ENCODE measurements around the gene GDI2. TPM values are rescaled to one million over a fixed set of nuclear protein-coding genes. Genes with fewer than 3 reads are reported as not detected.

GDI2 gene
- total and polyA plus RNA-seq, 2 of the 13 experiments (the other 11 are each of a cell fraction or from before 2014, with no cell fraction given): 153 to 477 TPM

DNA sequence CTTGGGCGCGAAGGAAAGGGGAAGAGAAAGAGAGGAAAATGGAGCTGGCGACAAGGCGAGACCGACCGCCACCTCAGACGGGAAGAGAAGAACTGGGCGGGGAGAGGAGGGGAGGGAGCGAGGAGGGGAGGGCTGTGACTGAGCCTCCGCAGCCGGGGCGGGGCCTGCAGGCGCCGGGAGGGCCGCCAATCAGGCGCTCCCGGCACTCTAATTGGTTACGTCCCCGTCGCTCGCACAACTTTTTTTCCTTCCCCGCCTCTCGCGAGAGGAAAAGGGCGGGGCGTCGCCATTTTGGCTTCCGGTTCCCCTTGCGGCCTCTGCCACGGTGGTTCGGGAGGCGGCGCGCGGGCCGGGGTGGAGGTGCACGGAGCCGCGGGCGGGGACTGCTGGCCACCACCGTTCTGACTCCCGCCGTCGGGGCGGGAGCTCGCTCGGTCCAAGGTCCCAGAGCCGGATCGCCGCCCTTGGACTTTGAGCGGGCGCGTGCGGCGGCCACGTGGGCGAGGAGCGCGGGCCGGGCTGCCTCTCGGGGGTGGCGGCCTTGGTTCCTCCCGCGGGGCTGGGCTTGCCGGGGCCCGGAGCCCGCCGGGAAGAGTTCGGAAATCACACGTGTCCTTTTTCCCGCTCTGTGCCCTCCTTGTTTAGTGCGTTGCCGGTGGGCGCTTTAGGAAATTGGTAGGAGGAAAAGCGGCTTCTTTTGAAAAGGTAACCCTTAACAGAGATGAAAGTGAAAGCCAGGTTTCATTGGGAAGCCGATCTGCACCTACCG lies at the start of gene GDI2 (continued):
- TF ChIP-seq, protein P1, sequence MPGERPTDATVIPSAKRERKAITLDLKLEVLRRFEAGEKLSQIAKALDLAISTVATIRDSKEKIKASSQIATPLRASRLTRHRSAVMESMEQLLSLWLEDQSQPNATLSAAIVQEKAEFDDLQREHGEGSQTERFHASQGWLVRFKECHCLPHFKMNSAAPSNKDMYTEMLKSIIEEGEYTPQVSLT (CRISPR knock-in tag; IDR thresholded peaks at IDR 0.05; ENCODE audit: borderline replicate concordance, low read depth): peak; percentile 93; the same call in 1 of the 2 replicates
- no peak for TF ChIP-seq HHEX (CRISPR knock-in tag; IDR thresholded peaks at IDR 0.05)
- TF ChIP-seq MXI1 (IDR thresholded peaks at IDR 0.05; ENCODE audit: borderline replicate concordance, low read depth, low read length): peak; percentile 80; the same call in 2 of the 3 replicates
- peak; percentile 53; the same call in 1 of the 2 replicates for TF ChIP-seq GATA4 (IDR thresholded peaks at IDR 0.05; ENCODE audit: borderline replicate concordance, low read depth)
- no peak for TF ChIP-seq EHMT2 (IDR thresholded peaks at IDR 0.05; ENCODE audit: borderline replicate concordance, low read depth, low read length)
- TF ChIP-seq ZNF550 (CRISPR knock-in tag; IDR thresholded peaks at IDR 0.05; ENCODE audit: borderline replicate concordance): peak; percentile 80; the same call in 1 of the 2 replicates
- 0 out of 2 replicates have a peak, but pooled peaks have one; percentile 15 for TF ChIP-seq HOXA7 (CRISPR knock-in tag; IDR thresholded peaks at IDR 0.05)
- peak; percentile 77; the same call in 1 of the 2 replicates for TF ChIP-seq KIAA2018 (CRISPR knock-in tag; IDR thresholded peaks at IDR 0.05; ENCODE audit: borderline replicate concordance)
- TF ChIP-seq, protein P2, sequence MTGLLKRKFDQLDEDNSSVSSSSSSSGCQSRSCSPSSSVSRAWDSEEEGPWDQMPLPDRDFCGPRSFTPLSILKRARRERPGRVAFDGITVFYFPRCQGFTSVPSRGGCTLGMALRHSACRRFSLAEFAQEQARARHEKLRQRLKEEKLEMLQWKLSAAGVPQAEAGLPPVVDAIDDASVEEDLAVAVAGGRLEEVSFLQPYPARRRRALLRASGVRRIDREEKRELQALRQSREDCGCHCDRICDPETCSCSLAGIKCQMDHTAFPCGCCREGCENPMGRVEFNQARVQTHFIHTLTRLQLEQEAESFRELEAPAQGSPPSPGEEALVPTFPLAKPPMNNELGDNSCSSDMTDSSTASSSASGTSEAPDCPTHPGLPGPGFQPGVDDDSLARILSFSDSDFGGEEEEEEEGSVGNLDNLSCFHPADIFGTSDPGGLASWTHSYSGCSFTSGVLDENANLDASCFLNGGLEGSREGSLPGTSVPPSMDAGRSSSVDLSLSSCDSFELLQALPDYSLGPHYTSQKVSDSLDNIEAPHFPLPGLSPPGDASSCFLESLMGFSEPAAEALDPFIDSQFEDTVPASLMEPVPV (CRISPR knock-in tag; IDR thresholded peaks at IDR 0.05): peak; percentile 74
- TF ChIP-seq, protein P3, sequence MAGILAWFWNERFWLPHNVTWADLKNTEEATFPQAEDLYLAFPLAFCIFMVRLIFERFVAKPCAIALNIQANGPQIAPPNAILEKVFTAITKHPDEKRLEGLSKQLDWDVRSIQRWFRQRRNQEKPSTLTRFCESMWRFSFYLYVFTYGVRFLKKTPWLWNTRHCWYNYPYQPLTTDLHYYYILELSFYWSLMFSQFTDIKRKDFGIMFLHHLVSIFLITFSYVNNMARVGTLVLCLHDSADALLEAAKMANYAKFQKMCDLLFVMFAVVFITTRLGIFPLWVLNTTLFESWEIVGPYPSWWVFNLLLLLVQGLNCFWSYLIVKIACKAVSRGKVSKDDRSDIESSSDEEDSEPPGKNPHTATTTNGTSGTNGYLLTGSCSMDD (CRISPR knock-in tag; IDR thresholded peaks at IDR 0.05): peak; percentile 96
- TF ChIP-seq ZNF674 (CRISPR knock-in tag; IDR thresholded peaks at IDR 0.05; ENCODE audit: low read depth): no peak
